IgD-negative memory B cell (primary cell): ENCODE data around the gene NOX1. TPM values are rescaled to one million over a fixed set of nuclear protein-coding genes. Genes with fewer than 3 reads are reported as not detected.
A peak's percentile ranks its signal among the peaks of the same experiment; 100 is the strongest.

Source experiments
- H3K27ac Mint-ChIP-seq, 3 donors: one replicate each; pipeline ENCODE4 v1.8.0; 2020 to 2022; ENCODE audit warnings: mild to moderate bottlenecking in 3 of 3, mixed read lengths in 3 of 3, moderate library complexity in 1 of 3
- H3K27me3 Mint-ChIP-seq: one replicate; pipeline ENCODE4 v1.8.0; 2021; ENCODE audit warnings: mixed read lengths
- H3K36me3 Mint-ChIP-seq: one replicate; pipeline ENCODE4 v1.8.0; 2020; ENCODE audit warnings: mild to moderate bottlenecking, mixed read lengths
- H3K4me1 Mint-ChIP-seq, 3 donors: one replicate each; pipeline ENCODE4 v1.8.0; 2020 to 2022; ENCODE audit warnings: mixed read lengths in 3 of 3, mild to moderate bottlenecking in 1 of 3
- H3K4me3 Mint-ChIP-seq, 4 donors: one replicate each; pipeline ENCODE4 v1.8.0; 2020 to 2022; ENCODE audit warnings: mild to moderate bottlenecking in 4 of 4, mixed read lengths in 4 of 4, moderate library complexity in 3 of 4
- H3K9me3 Mint-ChIP-seq, 3 donors: one replicate each; pipeline ENCODE4 v1.8.0; 2020 to 2021; ENCODE audit warnings: mixed read lengths in 3 of 3, mild to moderate bottlenecking in 1 of 3
- polyA plus RNA-seq: library from polyadenylated mRNA; unstranded; fragments of 300-500 nt; fragmentation: Illumina TruSeq; gene quantifications from one replicate; pipeline ENCODE4 v1.2.3, GENCODE V29; 2021

NOX1 gene
- polyA plus RNA-seq = not detected

GRCh38 chrX:100874325-100874724 is at the start of gene NOX1:
Gene NOX1, minus strand, starts transcription at chrX:100874359. Its CDS starts 220 bp downstream, at chrX:100874139.
- Mint-ChIP-seq H3K9me3 (no peaks in the 10 kb centered on the region), H3K4me3 (no peak within 1 kb of the TSS), H3K4me1 (peaks cover 0 to 2% (median 0%) of the 10 kb centered on the region in 3 donors), H3K27ac (peak within 1 kb of the TSS in 1 of 3 donors; percentile 68), H3K27me3 (no peaks in the 10 kb centered on the region), H3K36me3 (no peaks in the 10 kb centered on the region)

- no peak overlapping the region for H3K27ac Mint-ChIP-seq
- H3K4me1 Mint-ChIP-seq = peaks cover 0 to 6% (median 3%) of the 10 kb centered on the region in 3 donors
- H3K9me3 Mint-ChIP-seq = peaks cover 0 to 2% (median 0%) of the 10 kb centered on the region in 3 donors
- peaks cover 1% of the 10 kb centered on the region for H3K27me3 Mint-ChIP-seq
- H3K36me3 Mint-ChIP-seq = peaks cover 1% of the 10 kb centered on the region
- peak overlapping the region in 1 of 4 donors; percentile 44 for H3K4me3 Mint-ChIP-seq
These were observed 41.4 kb upstream of the NOX1 start for GRCh38 chrX:100915562-100915961.

GRCh38 chrX:100913111-100913510 is 39.0 kb upstream of the NOX1 start:
- H3K27me3 Mint-ChIP-seq = peaks cover 1% of the 10 kb centered on the region
- H3K4me3 Mint-ChIP-seq = no peak overlapping the region
- peaks cover 0 to 2% (median 0%) of the 10 kb centered on the region in 3 donors for H3K9me3 Mint-ChIP-seq
- H3K4me1 Mint-ChIP-seq = peaks cover 0 to 6% (median 3%) of the 10 kb centered on the region in 3 donors
- peak overlapping the region in 1 of 3 donors; percentile 22 for H3K27ac Mint-ChIP-seq
- H3K36me3 Mint-ChIP-seq = peaks cover 1% of the 10 kb centered on the region

- no peak overlapping the region for H3K27ac Mint-ChIP-seq
- H3K9me3 Mint-ChIP-seq = peaks cover 0 to 2% (median 0%) of the 10 kb centered on the region in 3 donors
- peaks cover under 1 to 6% (median 3%) of the 10 kb centered on the region in 3 donors for H3K4me1 Mint-ChIP-seq
- H3K27me3 Mint-ChIP-seq = peaks cover 1% of the 10 kb centered on the region
- no peak overlapping the region for H3K4me3 Mint-ChIP-seq
- H3K36me3 Mint-ChIP-seq = peaks cover 1% of the 10 kb centered on the region
These were observed 37.6 kb upstream of the NOX1 start for GRCh38 chrX:100911731-100912130.

- H3K36me3 Mint-ChIP-seq = no peaks in the 10 kb centered on the region
- H3K9me3 Mint-ChIP-seq = peaks cover 2 to 9% (median 5%) of the 10 kb centered on the region in 3 donors
- peaks cover 1 to 9% (median 8%) of the 10 kb centered on the region in 3 donors for H3K4me1 Mint-ChIP-seq
- no peaks in the 10 kb centered on the region for H3K27me3 Mint-ChIP-seq
- no peak overlapping the region for H3K27ac Mint-ChIP-seq
- peak overlapping the region in 1 of 4 donors; percentile 69 for H3K4me3 Mint-ChIP-seq
These were observed 31.5 kb upstream of the NOX1 start for GRCh38 chrX:100905620-100906019.

GRCh38 chrX:100904433-100904832 is 30.3 kb upstream of the NOX1 start:
- Mint-ChIP-seq H3K27ac (peak overlapping the region in 1 of 3 donors; percentile 3), H3K4me3 (no peak overlapping the region), H3K4me1 (peaks cover 1 to 9% (median 8%) of the 10 kb centered on the region in 3 donors), H3K9me3 (peaks cover 2 to 9% (median 5%) of the 10 kb centered on the region in 3 donors), H3K36me3 (no peaks in the 10 kb centered on the region), H3K27me3 (no peaks in the 10 kb centered on the region)

- no peak overlapping the region for H3K4me3 Mint-ChIP-seq
- peak overlapping the region in 1 of 3 donors; percentile 14 for H3K27ac Mint-ChIP-seq
- H3K4me1 Mint-ChIP-seq = no peaks in the 10 kb centered on the region
- H3K27me3 Mint-ChIP-seq = peaks cover 1% of the 10 kb centered on the region
- no peaks in the 10 kb centered on the region for H3K9me3 Mint-ChIP-seq
- no peaks in the 10 kb centered on the region for H3K36me3 Mint-ChIP-seq
These were observed 21.4 kb upstream of the NOX1 start for GRCh38 chrX:100895365-100896075.

GRCh38 chrX:100883654-100884053 is 9.5 kb upstream of the NOX1 start:
- H3K4me1 Mint-ChIP-seq = no peaks in the 10 kb centered on the region
- peaks cover 0 to 2% (median 0%) of the 10 kb centered on the region in 3 donors for H3K9me3 Mint-ChIP-seq
- peak overlapping the region in 1 of 4 donors; percentile 76 for H3K4me3 Mint-ChIP-seq
- H3K27ac Mint-ChIP-seq = no peak overlapping the region
- no peaks in the 10 kb centered on the region for H3K36me3 Mint-ChIP-seq
- H3K27me3 Mint-ChIP-seq = peaks cover 3% of the 10 kb centered on the region

GRCh38 chrX:100880368-100880767 is 6.2 kb upstream of the NOX1 start:
- H3K9me3 Mint-ChIP-seq = peaks cover 0 to 2% (median 0%) of the 10 kb centered on the region in 3 donors
- H3K27ac Mint-ChIP-seq = no peak overlapping the region
- no peak overlapping the region for H3K4me3 Mint-ChIP-seq
- H3K27me3 Mint-ChIP-seq = no peaks in the 10 kb centered on the region
- H3K4me1 Mint-ChIP-seq = no peaks in the 10 kb centered on the region
- H3K36me3 Mint-ChIP-seq = no peaks in the 10 kb centered on the region

- H3K9me3 Mint-ChIP-seq = no peaks in the 10 kb centered on the region
- H3K27ac Mint-ChIP-seq = peak overlapping the region in 1 of 3 donors; percentile 81
- no peaks in the 10 kb centered on the region for H3K27me3 Mint-ChIP-seq
- no peaks in the 10 kb centered on the region for H3K36me3 Mint-ChIP-seq
- no peak overlapping the region for H3K4me3 Mint-ChIP-seq
- H3K4me1 Mint-ChIP-seq = peaks cover 0 to 2% (median 0%) of the 10 kb centered on the region in 3 donors
These were observed 2.3 kb downstream of the NOX1 start for GRCh38 chrX:100871594-100872560.

- H3K36me3 Mint-ChIP-seq = no peaks in the 10 kb centered on the region
- no peak overlapping the region for H3K4me3 Mint-ChIP-seq
- peaks cover 0 to 2% (median 0%) of the 10 kb centered on the region in 3 donors for H3K4me1 Mint-ChIP-seq
These were observed 3.6 kb downstream of the NOX1 start for GRCh38 chrX:100870527-100870926.

GRCh38 chrX:100868273-100868672 is 5.9 kb downstream of the NOX1 start:
- H3K4me3 Mint-ChIP-seq = no peak overlapping the region
- H3K4me1 Mint-ChIP-seq = peaks cover 0 to 2% (median 0%) of the 10 kb centered on the region in 3 donors
- peaks cover under 1% of the 10 kb centered on the region for H3K27me3 Mint-ChIP-seq
- H3K27ac Mint-ChIP-seq = no peak overlapping the region
- H3K9me3 Mint-ChIP-seq = no peaks in the 10 kb centered on the region
- H3K36me3 Mint-ChIP-seq = no peaks in the 10 kb centered on the region

More at GRCh38 chrX:100870527-100870926, 3.6 kb downstream of the NOX1 start:
- H3K27ac Mint-ChIP-seq = no peak overlapping the region
- no peaks in the 10 kb centered on the region for H3K27me3 Mint-ChIP-seq
- H3K9me3 Mint-ChIP-seq = no peaks in the 10 kb centered on the region

- Mint-ChIP-seq H3K4me1 (peaks cover 0 to 1% (median 0%) of the 10 kb centered on the region in 3 donors), H3K4me3 (no peak overlapping the region), H3K27ac (no peak overlapping the region), H3K27me3 (peaks cover 5% of the 10 kb centered on the region), H3K9me3 (no peaks in the 10 kb centered on the region), H3K36me3 (no peaks in the 10 kb centered on the region)
These were observed 9.3 kb downstream of the NOX1 start for GRCh38 chrX:100864657-100865391.

- Mint-ChIP-seq H3K27me3 (peaks cover 5% of the 10 kb centered on the region), H3K36me3 (no peaks in the 10 kb centered on the region)
These were observed 10.8 kb downstream of the NOX1 start for GRCh38 chrX:100863326-100863864.

More at GRCh38 chrX:100863326-100863864, 10.8 kb downstream of the NOX1 start:
- H3K4me3 Mint-ChIP-seq = no peak overlapping the region
- H3K27ac Mint-ChIP-seq = no peak overlapping the region
- no peaks in the 10 kb centered on the region for H3K9me3 Mint-ChIP-seq
- H3K4me1 Mint-ChIP-seq = peaks cover 0 to 1% (median 0%) of the 10 kb centered on the region in 3 donors
